ENCODE data around the gene GMCL2.

DNA sequence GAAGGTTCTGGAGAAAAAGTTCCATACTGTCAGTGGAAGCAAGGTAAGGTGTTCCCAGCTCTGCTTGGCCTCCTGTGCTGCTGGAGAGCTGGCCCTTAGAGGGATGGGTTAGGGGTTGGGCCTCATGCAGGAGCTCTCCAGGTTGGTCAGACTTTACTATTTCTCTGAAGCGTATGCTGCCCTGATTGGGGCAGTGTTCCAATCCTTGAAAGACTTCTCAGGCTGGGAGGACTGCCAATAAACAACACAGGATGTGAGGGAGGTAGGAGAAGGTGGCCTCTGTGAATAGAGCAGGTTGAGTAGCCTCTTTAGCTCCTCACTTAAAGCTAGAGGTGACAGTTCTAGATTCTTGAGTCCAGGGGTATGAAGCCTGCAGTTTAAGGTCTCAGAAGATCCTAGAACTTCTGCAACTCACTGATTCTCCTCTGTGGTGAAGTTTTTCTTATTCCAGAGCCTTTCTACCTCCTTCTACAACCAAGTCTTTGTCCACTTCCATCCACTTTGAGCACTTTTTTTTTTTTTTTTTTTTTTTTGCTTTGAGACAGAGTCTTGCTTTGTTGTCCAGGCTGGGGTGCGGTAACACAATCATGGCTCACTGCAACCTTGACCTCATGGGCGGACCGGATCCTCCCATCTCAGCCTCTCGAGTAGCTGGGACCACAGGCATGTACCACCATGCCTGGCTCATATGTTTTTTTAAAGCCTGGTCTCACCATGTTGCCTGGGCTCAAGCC is 20.2 kb upstream of the GMCL2 start:
- TF ChIP-seq, protein P1, sequence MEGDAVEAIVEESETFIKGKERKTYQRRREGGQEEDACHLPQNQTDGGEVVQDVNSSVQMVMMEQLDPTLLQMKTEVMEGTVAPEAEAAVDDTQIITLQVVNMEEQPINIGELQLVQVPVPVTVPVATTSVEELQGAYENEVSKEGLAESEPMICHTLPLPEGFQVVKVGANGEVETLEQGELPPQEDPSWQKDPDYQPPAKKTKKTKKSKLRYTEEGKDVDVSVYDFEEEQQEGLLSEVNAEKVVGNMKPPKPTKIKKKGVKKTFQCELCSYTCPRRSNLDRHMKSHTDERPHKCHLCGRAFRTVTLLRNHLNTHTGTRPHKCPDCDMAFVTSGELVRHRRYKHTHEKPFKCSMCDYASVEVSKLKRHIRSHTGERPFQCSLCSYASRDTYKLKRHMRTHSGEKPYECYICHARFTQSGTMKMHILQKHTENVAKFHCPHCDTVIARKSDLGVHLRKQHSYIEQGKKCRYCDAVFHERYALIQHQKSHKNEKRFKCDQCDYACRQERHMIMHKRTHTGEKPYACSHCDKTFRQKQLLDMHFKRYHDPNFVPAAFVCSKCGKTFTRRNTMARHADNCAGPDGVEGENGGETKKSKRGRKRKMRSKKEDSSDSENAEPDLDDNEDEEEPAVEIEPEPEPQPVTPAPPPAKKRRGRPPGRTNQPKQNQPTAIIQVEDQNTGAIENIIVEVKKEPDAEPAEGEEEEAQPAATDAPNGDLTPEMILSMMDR (IDR thresholded peaks at IDR 0.05; ENCODE audit: insufficient read depth, low read length, poor library complexity, severe bottlenecking): no peak
- TF ChIP-seq EZH2phosphoT487 (conservative IDR thresholded peaks at IDR 0.05; ENCODE audit: low read length): no peak
